Right hindlimb (tissue), 1 donor: ENCODE results near the gene KSR1.
A peak's percentile ranks its signal among the peaks of the same experiment; 100 is the strongest.
"Not testable (repeated sequence)": the region's sequence is repeated elsewhere in the genome, so short reads cannot be mapped to it uniquely, and the experiment has no call there.

Experiments
- DNase-seq: peaks from one replicate; pipeline ENCODE4 v3.0.0-alpha.2; 2018

Gene KSR1

DNA sequence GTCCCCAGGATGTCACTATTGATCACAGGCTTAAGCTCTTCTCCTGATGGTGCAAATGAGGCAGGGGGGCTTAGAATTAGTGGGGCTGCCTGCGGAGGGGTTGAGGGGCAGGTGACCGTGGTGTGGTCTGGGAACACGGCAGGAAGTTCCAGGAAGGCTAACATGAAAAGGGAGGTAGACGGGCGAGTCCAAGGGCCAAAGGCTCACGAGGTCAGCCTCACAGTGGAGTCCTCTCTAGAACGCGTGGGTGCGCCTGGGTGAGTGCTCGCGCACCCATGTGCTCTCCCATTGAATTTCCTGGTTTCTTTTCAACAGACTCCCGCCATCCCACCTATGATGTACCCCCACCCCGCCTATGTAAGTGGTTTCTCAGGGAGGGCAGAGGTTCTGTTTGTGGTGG is 190.0 kb downstream of the KSR1 start:
- no peak for DNase-seq

DNA sequence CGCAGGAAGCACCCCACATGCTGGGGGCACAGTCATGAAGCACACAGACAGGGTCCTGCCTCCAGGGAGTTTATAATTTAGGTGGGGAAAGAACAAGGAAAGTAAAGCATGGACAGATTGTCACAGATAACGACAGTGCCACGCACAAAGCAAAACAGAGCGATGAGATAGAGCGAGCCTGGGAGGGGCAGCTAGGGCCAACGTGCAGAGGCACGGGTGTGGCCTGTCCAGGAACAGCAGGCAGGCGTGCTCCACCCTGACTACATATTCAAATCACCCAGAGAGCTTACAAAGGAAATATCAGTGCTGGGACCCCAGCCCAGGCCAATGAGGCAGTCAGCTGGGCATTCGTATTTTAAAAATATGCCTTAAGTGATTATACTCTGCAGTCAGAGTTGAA is 191.5 kb downstream of the KSR1 start:
- DNase-seq = no peak

DNA sequence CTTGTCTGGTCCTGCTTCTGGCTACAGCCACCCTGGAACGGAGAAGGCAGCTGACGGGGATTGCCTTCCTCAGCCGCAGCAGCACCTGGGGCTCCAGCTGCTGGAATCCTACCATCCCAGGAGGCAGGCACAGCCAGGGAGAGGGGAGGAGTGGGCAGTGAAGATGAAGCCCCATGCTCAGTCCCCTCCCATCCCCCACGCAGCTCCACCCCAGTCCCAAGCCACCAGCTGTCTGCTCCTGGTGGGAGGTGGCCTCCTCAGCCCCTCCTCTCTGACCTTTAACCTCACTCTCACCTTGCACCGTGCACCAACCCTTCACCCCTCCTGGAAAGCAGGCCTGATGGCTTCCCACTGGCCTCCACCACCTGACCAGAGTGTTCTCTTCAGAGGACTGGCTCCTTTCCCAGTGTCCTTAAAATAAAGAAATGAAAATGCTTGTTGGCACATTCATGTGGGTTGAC is 192.9 kb downstream of the KSR1 start:
- DNase-seq = not testable (repeated sequence)

DNA sequence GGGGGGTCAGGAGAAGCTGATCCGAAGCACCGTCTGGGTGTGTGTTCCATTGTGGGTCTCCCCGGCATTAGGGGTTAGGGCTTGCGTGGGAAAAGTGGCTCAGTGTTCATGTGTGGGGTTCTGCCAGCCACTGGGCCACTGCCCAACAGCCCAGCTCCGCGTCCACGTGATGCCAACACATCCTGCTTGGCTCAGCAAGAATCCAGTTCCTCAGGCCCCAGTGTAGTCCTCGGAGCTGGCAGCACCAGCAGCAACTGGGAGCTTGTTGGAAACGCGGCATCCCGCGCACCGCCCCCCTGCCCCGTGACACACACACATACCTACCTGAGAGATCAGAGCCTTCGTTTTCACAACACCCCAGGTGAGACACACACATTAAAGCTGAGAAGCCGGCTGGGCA is 193.7 kb downstream of the KSR1 start:
- no peak for DNase-seq

DNA sequence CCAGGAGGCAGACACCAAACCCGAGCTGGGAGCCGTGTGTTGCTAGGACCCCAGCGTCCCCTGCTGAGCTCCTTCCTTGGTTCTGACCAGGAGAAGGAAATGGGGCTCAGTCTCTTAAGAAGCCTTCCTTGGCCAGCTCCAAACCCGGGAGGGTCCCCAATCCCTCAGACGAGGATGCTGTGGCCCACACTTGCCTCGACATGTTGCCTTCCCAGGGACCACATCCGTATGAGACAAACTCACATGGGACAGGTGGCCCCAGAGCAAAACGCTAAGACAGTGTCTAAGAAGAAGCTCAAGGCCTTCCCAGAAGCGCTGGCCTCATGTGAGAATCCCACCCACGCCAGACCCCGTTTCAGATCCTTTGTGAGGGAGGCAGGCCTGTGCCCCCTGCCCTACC is 194.6 kb downstream of the KSR1 start:
- DNase-seq = no peak

DNA sequence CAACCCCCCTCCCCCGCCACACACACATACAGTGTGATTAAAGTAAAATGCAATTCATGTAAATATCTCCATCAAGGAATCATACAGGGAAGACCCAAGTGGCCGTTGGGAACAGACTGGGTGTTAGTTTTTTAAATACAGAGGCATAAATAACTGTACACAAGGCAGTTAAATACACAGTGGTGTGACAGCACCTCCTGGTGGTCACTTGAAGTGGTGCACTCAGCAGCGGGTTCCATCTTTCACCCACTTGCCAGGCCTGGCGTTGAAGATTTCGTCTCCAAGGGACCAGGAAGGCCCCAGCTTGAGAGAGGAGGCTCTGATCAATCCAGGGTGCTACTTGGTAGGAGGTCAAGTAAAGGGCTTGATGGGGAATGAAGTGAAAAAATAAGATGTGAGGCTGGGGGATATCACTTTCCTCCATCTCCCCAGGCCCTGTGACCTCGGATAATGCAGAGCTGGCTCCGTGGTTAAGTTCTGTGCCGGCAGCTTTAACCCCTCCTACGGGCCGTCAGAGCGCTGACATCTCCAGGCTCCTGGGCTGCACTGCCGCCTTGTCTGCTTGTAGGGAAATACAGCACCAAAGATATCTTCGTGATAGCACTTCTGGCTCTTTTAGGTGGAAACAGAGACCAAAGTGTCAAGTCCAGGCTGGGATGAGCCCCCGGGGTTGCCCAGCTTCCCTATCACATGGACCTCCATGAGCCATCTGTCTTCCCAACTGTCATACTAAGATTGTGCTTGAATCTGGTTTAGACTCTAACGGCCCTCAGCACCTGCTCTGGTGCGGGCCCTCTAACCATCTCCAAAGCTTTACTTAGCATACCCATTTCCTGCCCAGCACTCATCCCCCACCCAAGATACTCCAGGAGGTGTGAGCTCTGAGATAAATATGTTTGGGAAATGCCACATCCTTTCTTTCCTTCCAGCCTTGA is 195.4 kb downstream of the KSR1 start:
- peak; percentile 51 for DNase-seq

DNA sequence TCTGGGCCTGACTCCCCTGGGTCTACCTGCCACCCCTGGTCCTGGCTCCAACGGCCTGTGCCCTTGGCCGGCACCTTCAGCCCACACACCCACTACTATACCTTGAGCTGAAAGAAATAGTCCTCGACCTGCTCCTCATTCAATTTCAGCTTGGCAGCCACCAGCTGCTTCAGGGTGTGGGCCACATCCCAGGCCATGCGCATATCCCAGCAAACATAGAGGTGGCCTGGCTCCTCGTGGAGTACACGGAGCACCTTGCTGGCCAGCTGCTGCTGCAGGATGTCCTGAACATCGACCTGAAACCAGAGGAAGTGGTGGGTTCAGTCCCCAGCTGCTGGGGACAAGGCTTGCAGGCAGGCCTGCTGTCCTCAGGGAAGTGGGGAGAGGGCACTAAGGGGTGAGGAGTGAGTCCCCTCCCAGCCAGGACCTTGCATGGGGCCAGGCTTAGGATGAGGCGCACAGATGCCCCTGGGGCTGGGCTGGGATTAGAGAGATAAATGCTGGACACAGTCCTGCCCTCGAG is 197.3 kb downstream of the KSR1 start:
- DNase-seq = not testable (repeated sequence)

DNA sequence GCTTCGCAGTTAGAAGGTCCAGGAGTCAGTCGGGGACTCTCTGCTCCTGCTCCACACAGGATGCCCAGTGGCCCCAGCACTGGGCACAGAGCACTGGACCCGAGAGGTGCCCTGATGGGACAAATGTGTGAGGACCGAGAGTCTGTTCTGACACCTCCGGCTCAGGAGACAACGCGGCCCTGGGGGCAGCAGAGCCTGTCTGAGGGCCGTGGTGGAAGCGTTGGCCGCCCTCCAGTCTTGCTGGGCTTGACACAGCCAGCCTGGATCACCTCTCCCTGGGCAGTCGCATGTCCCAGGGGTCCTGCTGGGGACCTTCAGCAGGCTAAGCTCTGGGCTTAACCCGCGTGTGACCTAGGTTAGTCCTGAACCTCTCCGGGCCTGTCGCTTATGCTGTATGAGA is 197.9 kb downstream of the KSR1 start:
- no peak for DNase-seq

DNA sequence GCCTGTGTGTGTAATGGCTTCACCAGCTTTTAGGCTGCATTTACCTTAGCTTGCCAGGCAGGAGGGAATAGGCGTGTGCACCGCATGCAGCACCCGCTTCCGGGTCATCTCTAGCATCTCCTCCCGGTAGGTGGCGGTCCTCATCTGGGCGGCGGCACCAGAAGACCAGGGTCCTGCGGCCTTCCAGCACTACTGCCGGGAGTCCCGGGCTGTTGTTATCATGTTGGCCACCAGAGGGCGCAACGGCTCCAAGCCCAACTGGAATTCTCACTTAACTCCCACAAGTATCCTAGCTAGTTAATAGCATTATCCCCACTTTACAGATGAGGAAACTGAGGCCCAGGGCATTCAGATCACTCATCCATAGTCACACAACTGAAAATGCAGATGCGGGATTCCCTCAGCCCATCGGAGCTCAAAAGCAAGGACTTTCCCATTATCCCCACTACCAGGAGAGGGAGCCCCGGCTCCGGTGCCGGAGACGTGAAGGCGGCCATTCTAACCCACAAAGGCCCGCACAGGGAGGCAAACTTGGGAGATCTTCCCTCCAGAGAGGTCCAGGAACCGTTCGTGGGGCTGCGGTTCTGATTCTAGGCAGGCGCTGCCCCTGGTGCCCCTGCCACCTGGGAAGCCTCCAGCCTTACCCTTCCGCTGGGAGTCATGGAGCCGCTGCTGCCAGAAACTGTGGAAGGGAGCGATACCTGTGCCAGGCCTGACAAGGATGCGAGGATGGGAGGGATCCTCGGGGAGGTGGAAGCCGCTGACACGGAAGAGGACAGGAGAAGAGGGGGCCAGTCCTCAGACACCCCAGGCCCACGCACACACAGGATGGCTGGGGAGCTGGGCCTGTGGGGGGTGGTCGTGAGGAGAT is 198.6 kb downstream of the KSR1 start:
- DNase-seq = peak; percentile 64

DNA sequence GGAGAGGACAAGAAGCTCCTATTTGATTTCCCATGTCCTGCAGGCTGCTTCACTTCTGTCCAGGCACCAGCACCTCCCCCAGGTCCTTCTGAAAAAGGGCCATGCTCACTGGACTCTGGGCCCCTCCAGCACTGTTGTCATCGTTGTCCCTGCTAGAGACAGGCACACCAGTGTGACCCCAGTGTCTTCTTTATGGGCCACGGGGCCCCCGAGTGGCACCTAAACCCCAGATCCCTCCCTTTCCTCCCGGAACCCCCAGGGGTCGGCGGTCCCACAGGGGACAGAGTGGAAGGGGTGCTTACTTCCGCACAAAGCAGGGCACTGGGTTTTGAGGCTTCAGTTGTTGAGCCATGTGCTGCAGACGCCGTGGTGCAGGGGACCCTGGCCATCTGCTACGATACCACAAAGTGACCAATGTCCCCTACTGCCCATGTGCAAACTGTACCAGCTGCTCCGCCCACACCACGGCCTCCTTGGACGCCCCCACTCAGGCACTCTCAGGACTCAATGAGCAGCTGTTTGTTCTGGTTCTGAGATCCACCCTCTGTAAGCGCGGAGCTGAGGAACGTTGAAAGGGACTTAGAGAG is 199.4 kb downstream of the KSR1 start:
- DNase-seq = not testable (repeated sequence)

DNA sequence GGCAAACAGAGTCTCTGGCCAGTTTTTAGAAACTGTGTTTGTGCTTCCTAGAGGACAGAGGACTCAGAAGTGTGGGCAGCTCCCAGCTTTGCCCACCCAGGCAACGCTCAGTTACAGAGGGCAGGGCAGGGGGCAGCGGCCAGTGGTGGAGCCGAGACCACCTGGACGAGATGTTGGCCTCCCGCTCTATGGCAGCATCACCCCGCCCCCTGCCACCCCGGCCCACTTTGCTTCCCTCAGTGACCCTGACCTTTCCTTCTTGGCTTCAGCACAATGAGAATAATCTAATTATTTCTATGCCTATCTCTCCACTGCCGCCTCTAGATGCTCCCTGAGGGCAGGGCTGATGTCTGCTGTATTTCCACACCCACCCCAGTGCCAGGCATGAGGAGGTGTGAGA is 200.4 kb downstream of the KSR1 start:
- DNase-seq = not testable (repeated sequence)

DNA sequence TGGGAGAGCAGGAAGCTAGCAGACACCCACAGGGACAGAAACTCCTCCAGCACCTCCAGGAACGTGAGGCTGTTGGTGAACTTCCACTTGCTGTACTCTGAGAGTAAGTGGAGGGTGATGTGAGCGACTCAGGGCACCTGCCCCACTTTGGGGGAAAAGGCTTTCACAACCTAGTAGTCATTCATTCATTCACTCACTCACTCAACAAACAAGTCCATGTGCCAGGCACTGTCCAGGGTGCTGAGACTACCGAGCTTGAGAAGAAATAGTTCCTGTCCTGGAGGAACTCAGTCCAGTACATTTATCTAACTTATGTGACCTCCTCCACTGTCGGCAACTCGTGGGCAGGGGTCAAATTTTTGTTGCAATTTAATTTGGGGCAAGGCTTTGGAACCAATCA is 201.4 kb downstream of the KSR1 start:
- no peak for DNase-seq

DNA sequence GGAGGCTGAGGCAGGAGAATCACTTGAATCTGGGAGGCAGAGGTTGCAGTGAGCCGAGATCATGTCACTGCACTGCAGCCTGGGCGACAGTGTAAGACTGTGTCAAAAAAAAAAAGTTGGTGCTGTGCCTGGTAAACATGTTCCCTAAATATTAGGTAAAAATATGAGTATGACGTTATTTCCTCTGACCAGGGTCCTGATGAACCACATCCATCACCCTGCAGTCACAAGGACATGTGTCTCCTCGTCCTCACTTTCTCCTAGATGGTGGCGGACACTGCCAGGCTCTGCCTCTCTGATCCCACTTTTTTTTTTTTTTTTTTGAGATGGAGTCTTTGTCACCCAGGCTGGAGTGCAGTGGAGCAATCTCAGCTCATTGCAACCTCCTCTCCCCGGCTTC is 203.4 kb downstream of the KSR1 start:
- no peak for DNase-seq

DNA sequence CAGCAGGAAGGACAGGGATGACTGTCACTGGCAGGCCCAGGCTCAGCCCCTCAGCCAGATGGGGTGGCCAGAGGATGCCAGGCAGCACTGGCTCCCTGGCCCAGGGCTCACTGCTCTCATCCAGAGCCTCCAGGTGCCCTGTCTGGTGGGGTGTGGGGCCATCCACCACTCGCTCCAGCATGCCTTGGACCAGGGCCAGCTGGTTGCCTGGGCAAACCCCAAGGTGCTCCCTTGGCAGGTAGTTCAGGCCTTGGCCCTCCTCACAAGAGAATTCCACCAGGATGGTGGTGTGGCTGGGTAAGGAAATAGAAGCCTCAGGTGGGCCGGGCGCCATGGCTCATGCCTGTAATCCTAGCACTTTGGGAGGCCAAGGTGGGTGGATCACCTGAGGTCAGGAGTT is 204.2 kb downstream of the KSR1 start:
- no peak for DNase-seq

DNA sequence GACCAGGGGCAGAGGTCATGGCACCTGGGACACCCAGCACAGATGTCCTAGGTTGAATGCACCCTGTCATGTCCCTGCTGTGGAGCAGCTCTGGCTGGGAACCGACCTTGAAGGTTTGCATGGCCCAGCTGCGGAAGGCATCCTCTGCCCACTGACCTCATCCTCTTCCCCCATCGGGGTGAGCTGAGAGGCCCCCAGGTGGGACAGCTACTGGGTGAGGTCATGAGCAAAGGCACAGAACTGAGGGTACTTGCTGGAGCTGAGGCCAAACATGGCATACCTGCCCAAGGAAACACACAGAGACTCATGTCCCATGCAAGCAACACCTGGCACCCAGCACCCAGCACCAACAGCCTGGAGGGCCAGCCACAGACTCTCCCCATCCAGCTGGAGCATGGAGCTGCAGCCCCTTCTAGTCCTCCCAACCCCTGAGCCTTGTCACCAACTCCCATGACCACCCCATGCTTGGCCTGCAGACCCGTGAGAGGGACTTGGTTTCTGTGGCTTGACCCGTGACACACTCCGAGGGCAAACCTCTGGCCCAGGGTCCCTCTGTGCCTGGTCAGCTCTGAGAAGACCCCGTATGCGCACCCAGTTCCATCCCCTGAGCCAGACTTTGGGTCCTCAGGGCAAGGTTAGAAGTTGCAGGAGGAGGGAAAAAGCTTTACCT is 207.8 kb downstream of the KSR1 start:
- DNase-seq = no peak

DNA sequence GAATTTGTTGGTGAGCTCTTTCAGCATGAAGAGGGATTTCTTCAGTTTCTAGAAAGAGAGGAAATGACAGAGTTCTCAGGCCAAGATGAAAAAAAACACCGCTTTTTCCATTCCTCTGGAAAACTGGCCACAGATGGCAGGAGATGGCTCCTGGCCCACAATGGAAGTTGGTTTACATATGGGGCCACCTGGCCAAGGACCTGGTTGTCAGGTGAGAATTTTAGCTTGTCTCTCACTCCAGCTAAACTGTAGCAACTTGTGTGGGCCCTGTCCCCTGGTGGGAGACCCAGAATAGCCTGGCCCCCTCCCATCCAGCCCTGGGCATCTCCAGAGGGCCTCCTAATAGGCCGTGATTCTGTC is 208.3 kb downstream of the KSR1 start:
- no peak for DNase-seq

DNA sequence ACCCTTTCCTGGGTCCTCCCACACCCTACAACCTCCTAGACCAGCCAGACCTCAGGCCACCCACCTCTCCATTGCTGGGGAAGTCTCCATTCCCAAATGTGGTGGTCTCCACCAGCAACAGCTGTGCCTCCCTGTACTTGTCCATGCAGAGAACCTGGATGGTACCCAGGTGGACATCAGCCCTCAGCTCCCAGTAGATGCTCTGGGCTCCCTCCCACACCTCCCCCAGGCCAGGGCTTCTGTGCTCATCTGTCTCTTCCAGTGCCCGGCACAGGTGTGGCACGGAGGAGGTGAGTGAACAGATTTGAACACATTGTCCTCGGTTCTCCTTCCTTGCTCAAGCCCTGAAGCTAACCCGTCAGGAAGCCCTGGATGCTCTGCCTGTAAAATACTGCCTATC is 209.3 kb downstream of the KSR1 start:
- no peak for DNase-seq

DNA sequence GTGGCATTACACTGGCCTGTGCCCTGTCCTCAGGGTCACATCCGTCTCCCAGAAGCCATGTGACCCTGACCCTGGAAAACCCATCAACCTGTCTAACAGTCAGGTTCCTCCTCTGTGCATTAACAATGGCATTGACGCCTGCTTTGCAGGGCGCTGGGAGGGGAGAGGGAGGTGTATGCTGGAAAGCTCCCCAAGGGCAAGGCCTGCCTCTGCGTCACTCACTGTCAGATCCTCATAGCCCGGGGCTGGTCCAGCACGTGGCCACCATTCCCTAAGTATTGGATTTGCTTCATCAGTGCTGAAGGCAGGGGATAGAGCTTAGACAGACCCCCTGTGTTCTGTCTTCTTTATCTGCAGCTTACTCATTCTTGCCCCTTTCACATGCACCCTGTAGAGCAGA is 210.0 kb downstream of the KSR1 start:
- not testable (repeated sequence) for DNase-seq

DNA sequence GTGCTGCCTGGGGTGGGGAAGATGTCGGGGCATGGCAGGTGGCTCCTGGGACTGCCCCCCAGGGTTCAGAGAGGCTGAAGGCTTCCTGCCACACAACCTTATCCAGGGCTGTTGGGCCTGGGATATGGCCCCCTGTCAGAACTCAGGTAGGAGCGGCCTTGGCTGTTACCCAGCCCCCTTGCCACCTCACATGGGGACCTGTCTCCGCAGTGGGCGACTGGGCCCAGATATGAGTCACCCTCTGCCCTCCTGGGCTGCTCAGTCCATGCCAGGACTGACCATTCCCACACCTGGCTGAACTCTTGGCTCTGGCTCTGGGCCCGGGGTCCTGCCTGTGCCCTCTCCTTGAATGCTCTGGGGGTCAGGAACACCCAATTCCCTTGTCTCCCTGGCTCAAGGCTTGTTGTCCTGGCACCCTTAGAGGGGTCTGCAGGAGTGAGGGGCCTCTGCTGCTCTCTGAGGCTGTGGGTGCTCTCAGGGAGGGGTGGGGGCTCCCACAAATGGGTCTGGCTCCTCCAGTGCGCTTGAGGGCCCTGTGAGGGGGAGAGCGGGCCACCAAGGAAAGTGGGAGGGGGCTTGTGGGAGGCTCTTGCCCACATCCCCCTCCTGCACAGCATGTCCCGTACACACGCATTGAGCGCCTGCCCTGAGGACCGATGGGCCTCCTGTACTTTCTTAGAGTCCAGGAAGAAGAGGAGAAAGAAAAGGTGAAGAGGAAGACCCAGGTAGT is 210.7 kb downstream of the KSR1 start:
- DNase-seq = no peak

DNA sequence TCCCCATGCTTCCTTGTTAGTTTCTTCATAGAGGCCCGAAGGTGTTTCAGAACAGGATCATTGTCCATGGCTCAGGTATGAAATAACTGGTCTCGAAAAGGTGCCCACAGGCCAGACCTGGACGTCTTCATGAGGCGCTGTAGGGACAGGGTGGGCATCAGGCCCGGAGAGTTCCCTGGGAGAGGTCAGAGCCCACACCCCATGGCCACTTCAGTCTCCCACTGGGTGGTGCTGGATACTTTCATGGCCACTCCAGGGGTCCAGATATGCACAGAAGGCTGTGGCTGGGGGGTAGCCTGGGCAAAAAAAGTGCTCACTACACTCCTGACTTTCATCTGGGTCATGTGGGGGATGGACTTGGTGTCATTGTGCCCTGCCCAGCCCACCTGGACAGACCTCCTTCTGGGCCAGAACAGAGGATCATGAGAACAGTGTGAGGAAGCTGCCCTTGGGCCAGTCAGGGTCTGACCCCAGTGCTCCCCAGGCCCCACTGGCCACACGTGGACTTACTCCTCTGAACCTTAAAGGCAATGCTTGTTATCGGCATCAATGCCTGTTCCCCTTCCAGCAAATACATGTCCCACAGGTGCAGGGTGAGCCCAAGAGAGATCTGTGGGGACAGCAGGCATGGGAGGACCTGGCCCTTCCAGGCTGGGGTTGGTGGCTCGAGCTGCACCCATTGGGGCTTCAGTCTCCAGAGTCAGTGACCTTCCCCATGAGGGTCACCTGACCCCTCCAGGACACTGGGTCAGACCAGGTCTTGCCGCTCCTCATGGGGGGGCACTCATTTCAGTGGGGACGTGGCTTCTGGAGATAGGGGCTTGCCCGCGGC is 211.6 kb downstream of the KSR1 start:
- no peak for DNase-seq

DNA sequence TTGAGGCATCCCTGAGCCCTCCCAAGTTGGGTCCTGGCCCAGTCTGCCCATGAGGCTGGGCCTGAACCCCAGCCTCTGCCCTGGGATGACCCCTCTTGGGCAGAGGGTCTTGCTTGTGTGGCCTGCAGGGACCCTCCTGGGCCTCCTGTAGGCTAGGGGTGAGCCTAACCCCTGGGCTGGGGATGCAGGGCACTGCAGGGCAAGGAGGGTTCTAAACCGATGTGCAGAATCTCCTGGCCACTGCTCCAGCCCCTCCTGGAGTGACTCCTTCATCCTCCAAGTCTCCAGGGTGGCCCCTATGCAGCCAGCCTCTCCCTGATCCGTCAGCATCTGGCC is 212.2 kb downstream of the KSR1 start:
- DNase-seq = no peak
